Esophagus squamous epithelium (tissue), 5 donors: ENCODE results near the gene SET. TPM values are rescaled to one million over a fixed set of nuclear protein-coding genes. Genes with fewer than 3 reads are reported as not detected.

Source experiments
- DNase-seq: peaks from one replicate; lab custom pipeline; 2025; lab: John Stamatoyannopoulos, UW
- H3K27ac ChIP-seq, 4 donors: fragments of 200-600 bp; sonication (generic); one replicate each; pipeline ENCODE4 v1.5.1; 2016 to 2019; ENCODE audit warnings: mild to moderate bottlenecking in 1 of 4
- H3K27me3 ChIP-seq, 4 donors: fragments of 200-600 bp; sonication (generic); 1 replicate in 3 of 4; 2 replicates in 1 of 4; pipeline versions ENCODE4 v1.5.1 to v1.6.0; 2017 to 2021; ENCODE audit warnings: antibody characterized with exemption in 1 of 4
- H3K36me3 ChIP-seq, 3 donors: fragments of 200-600 bp; sonication (generic); one replicate each; pipeline ENCODE4 v1.5.1; 2016 to 2019
- H3K4me1 ChIP-seq, 3 donors: fragments of 200-600 bp; sonication (generic); one replicate each; pipeline ENCODE4 v1.5.1; 2017 to 2019
- H3K4me3 ChIP-seq, 4 donors: fragments of 200-600 bp; sonication (generic); 1 replicate in 3 of 4; 2 replicates in 1 of 4; pipeline ENCODE4 v1.5.1; 2016 to 2019; ENCODE audit warnings: mild to moderate bottlenecking in 2 of 4, moderate library complexity in 1 of 4
- H3K9me3 ChIP-seq, 3 donors: fragments of 200-600 bp; sonication (generic); one replicate each; pipeline ENCODE4 v1.5.1; 2016 to 2019
- CTCF ChIP-seq, 6 experiments: fragments of 450-650 bp in 4 of 6; fragments of 200-600 bp in 2 of 6; sonication (generic) in 2 of 6; IDR thresholded peaks; one replicate each; pipeline ENCODE4 v1.5.1; 2016 to 2019; ENCODE audit warnings: antibody characterized with exemption in 6 of 6, mild to moderate bottlenecking in 4 of 6, moderate library complexity in 4 of 6
- POLR2A ChIP-seq, 4 donors: fragments of 450-650 bp; IDR thresholded peaks; one replicate each; pipeline ENCODE4 v1.6.1; 2017; ENCODE audit warnings: antibody characterized with exemption in 4 of 4, mild to moderate bottlenecking in 4 of 4, moderate library complexity in 3 of 4
- WGBS, 2 donors: methylation state at CpG; one replicate each; pipeline ENCODE4 v1.1.5; 2018; 5-methylcytosine and 5-hydroxymethylcytosine counted together
- intact Hi-C: fragments of 100-400 bp; cut with DNase I; formaldehyde crosslinking; loops from one replicate; pipeline ENCODE4 v1.15.0; 2022
- total RNA-seq, 4 donors: library from RNA; depleted of rRNA; stranded (reverse); fragments of >200 nt; gene quantifications; one replicate each; pipeline ENCODE4 v1.1.0, GENCODE V29; 2016
- donor health status: DM: yes; HTN: yes; CAD: no.

The SET gene
- total RNA-seq, 4 donors from 2014 or later, result 83.5 to 253 (median 215) TPM

DNA sequence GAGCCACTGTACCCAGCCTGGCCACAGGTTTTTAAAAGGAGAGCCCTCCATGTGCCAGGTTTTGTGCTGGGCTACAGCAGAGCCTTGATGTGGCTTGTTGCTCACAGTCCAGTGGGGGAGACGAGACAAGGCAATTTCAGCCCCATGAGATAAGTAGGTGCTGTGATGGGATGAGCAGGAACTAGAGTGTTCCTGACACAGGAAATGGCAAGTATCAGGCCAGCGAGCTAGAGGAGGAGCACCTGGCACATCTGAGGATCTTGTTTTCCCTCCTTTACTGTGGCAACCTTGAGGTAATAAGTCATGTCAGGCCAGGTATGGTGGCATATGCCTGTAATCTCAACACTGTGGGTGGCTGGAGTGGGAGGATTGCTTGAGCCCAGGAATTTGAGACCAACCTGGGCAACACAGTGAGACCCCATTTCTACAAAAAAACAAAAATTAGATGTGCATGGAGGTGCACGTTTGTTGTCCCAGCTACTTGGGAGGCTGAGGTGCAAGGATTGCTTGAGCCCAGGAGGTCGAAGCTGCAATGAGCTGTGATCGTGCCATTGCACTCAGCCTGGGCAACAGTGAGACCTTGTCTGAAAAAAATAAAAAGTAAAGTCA, 38.7 kb downstream of the SET start:
- WGBS, 2 donors, result 80% methylated on average over 4 to 5 of the region's 5 CpGs
- no peak for TF ChIP-seq POLR2A (IDR thresholded peaks at IDR 0.05)
- no peak for TF ChIP-seq CTCF (IDR thresholded peaks at IDR 0.05)
- Histone ChIP-seq H3K4me1 (peaks cover 14 to 23% (median 14%) of the 10 kb centered on the region in 3 donors), H3K36me3 (peaks cover 0 to 31% (median 3%) of the 10 kb centered on the region in 3 donors), H3K4me3 (no peak overlapping the region), H3K27ac (no peak overlapping the region), H3K27me3 (no peaks in the 10 kb centered on the region), H3K9me3 (no peaks in the 10 kb centered on the region)
- intact Hi-C loops, result no loop called here
- DNase-seq, result no peak

DNA sequence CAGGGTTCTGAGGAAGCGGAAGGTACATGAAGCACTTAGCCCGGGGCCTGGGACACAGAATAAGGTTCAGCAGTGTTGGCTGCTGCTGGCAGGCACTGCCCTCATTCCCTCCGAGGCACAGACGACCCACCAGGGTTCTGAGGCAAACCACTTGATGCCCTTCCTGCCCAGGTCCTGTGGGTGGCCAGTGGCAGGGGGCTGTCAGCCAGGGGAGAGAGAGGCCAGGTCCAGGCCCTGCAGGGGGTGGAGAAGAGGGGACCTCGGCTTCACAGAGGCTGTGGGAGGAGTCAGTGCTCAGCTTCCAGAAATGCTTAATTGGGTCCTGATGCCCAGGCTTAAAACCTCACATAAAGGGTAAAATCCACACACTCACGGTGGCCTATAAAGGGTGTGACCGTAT, 39.3 kb downstream of the SET start:
- no peak for TF ChIP-seq POLR2A (IDR thresholded peaks at IDR 0.05)
- no peak for TF ChIP-seq CTCF (IDR thresholded peaks at IDR 0.05)
- 65 to 75% methylated on average over 6 to 7 of the region's 7 CpGs for WGBS, 2 donors
- intact Hi-C loops, result no loop called here

GRCh38 chr9:128729302-128729701, 40.3 kb downstream of the SET start:
- no peak for DNase-seq
- H3K36me3 ChIP-seq, result peaks cover 0 to 37% (median 4%) of the 10 kb centered on the region in 3 donors
- WGBS, 2 donors, result 72 to 82% methylated on average over 4 to 5 of the region's 5 CpGs
- H3K27me3 ChIP-seq, result no peaks in the 10 kb centered on the region
- H3K4me3 ChIP-seq, result no peak overlapping the region
- no peak for TF ChIP-seq CTCF (IDR thresholded peaks at IDR 0.05)
- intact Hi-C loops, result no loop called here
- no peaks in the 10 kb centered on the region for H3K9me3 ChIP-seq
- no peak overlapping the region for H3K27ac ChIP-seq
- peaks cover 6 to 16% (median 8%) of the 10 kb centered on the region in 3 donors for H3K4me1 ChIP-seq

More for the DNA sequence above, 39.3 kb downstream of the SET start:
- Histone ChIP-seq H3K4me1 (peaks cover 10 to 19% (median 10%) of the 10 kb centered on the region in 3 donors), H3K27me3 (no peaks in the 10 kb centered on the region), H3K9me3 (no peaks in the 10 kb centered on the region), H3K4me3 (no peak overlapping the region), H3K36me3 (peaks cover 0 to 36% (median 4%) of the 10 kb centered on the region in 3 donors), H3K27ac (no peak overlapping the region)
- no peak for DNase-seq

GRCh38 chr9:128729766-128730517, 40.9 kb downstream of the SET start:
- no peaks in the 10 kb centered on the region for H3K27me3 ChIP-seq
- H3K36me3 ChIP-seq, result peaks cover 0 to 44% (median 7%) of the 10 kb centered on the region in 3 donors
- H3K4me1 ChIP-seq, result peaks cover 0 to 9% (median 2%) of the 10 kb centered on the region in 3 donors
- no peak for TF ChIP-seq POLR2A (IDR thresholded peaks at IDR 0.05)
- intact Hi-C loops, result no loop called here
- H3K27ac ChIP-seq, result no peak overlapping the region
- no peak for DNase-seq
- 86 to 94% methylated on average over 13 to 17 of the region's 27 CpGs for WGBS, 2 donors
- H3K9me3 ChIP-seq, result no peaks in the 10 kb centered on the region
- no peak overlapping the region for H3K4me3 ChIP-seq

DNA sequence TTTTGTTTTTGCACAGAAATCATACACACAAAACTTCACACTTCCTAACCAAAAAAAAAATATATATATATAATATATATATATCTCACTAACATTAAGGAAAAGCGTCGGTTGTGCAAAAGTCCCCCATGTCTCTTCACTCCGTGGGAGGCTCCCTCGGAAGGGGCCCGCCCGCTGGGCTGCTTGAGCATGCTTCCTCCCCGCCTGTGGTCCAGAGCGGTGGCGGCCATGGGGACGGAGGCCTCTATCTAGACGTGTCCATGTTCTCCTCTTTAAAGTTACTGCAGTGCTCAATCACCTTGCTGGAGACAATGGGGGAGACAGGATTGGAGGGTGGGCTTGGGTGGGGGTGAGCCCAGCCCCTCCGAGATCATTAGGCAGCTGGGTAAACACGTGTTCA, 42.1 kb downstream of the SET start:
- no peak overlapping the region for H3K27ac ChIP-seq
- WGBS, 2 donors, result 66 to 89% methylated on average over 4 to 11 of the region's 13 CpGs
- TF ChIP-seq POLR2A (IDR thresholded peaks at IDR 0.05) (no peak), CTCF (IDR thresholded peaks at IDR 0.05) (no peak)
- H3K4me3 ChIP-seq, result no peak overlapping the region
- intact Hi-C loops, result no loop called here
- no peaks in the 10 kb centered on the region for H3K27me3 ChIP-seq
- no peaks in the 10 kb centered on the region for H3K9me3 ChIP-seq
- DNase-seq, result no peak
- H3K4me1 ChIP-seq, result peaks cover 0 to 4% (median 0%) of the 10 kb centered on the region in 3 donors
- H3K36me3 ChIP-seq, result peaks cover 0 to 53% (median 10%) of the 10 kb centered on the region in 3 donors
